Fibroblast of mammary gland (primary cell): ENCODE measurements around the gene AJUBA.

Experiments
- DNase-seq: peaks from one replicate; pipeline ENCODE4 v3.0.0-alpha.2; 2010; ENCODE audit warnings: low read depth
- H3K4me3 ChIP-seq: 2 replicates; pipeline ENCODE4 v1.5.1; 2011; ENCODE audit warnings: low read depth, mild to moderate bottlenecking, low read length, moderate library complexity; ENCODE audit not compliant: control insufficient read depth
- CTCF ChIP-seq: conservative IDR thresholded peaks from 2 replicates; pipeline ENCODE4 v1.5.1; 2011; ENCODE audit warnings: low read depth, low read length, inconsistent platforms; ENCODE audit not compliant: control insufficient read depth, insufficient read depth

The AJUBA gene

GRCh38 chr14:22982477-22983245 lies at the start of gene AJUBA:
Gene AJUBA, minus strand, starts transcription at chr14:22982551. Its CDS starts 285 bp downstream, at chr14:22982266.
- H3K4me3 ChIP-seq: peak within 1 kb of the TSS; percentile 84
- TF ChIP-seq CTCF: no peak
- DNase-seq: peak; percentile 85

GRCh38 chr14:23030936-23031335 lies 48.6 kb upstream of the AJUBA start:
- no peak overlapping the region for H3K4me3 ChIP-seq
- peak; percentile 29 for DNase-seq
- no peak for TF ChIP-seq CTCF

GRCh38 chr14:23028799-23029198 lies 46.4 kb upstream of the AJUBA start:
- TF ChIP-seq CTCF: no peak
- DNase-seq: peak; percentile 52

GRCh38 chr14:23025151-23025814 lies 42.9 kb upstream of the AJUBA start:
- no peak for TF ChIP-seq CTCF
- DNase-seq: no peak
- H3K4me3 ChIP-seq: no peak overlapping the region

More at GRCh38 chr14:23028799-23029198, 46.4 kb upstream of the AJUBA start:
- H3K4me3 ChIP-seq: no peak overlapping the region

GRCh38 chr14:23024612-23025075 lies 42.3 kb upstream of the AJUBA start:
- TF ChIP-seq CTCF: no peak
- no peak overlapping the region for H3K4me3 ChIP-seq
- no peak for DNase-seq

- no peak for TF ChIP-seq CTCF
- H3K4me3 ChIP-seq: no peak overlapping the region
- no peak for DNase-seq
These were observed 41.4 kb upstream of the AJUBA start for GRCh38 chr14:23023795-23024152.
